Nasal cavity respiratory epithelium epithelial cell of viscerocranial mucosa (primary cell): ENCODE results near the gene ARMH2. TPM values are rescaled to one million over a fixed set of nuclear protein-coding genes. Genes with fewer than 3 reads are reported as not detected.

ENCODE experiments used
- total RNA-seq: library from RNA; depleted of rRNA; stranded (reverse); fragments of >200 nt; gene quantifications from 2 replicates; pipeline ENCODE4 v1.2.3, GENCODE V29; 2014

The ARMH2 gene
- total RNA-seq: not detected in 2 replicates

DNA sequence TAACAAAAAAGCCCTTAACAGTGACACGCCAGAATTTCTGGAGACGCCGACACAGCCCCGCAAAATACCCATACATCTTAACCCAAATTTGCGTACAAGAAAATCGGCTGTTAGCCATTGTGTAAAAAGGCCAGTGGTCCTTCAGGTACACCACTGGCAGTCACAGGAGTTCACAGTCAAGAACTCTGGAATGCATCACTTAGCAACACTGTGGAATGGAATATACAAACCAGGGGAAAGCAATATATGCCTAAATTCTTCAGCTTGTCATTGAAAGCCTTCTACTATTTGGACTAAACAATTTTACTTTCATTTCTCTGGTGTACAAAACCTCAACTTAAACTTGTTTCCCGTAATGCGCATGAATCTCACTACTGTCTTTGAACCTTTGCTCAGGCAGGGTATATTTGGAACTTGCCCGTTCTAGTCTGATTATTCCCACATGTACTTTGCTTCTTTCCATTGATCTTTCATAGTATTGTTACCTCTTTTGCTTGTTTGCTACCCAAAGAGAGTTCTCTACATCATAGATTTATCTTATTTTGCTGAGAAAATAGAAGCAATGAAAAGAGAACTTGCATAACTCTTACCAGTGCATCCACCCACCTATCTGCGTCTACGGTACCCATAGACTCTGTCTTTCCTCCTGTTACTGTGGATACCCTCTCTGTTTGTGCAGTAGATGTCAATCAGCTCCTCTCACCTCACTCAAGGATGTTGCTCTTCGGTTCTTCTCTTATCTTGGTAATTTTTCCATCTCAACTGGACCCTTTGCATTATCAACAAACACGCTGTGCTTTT, at the start of gene ARMH2:
TSS of gene ARMH2 (minus strand) at position 178 of the 801 bp plus-strand sequence. CDS start at position 118, 60 bp downstream.

GRCh38 chr6:24774696-24775519, 23.8 kb downstream of the ARMH2 start, which contains the start of gene GMNN:
Gene GMNN, plus strand, starts transcription at chr6:24774937. Its CDS starts 2,310 bp downstream, at chr6:24777247.

Other genes with a start within 250 kb of the ARMH2 start
- under 0.01 TPM in 2 replicates for gene KIAA0319, start 152.7 kb downstream of the ARMH2 start, total RNA-seq
- 27.3 and 33.2 TPM in 2 replicates for gene TDP2, start 132.0 kb downstream of the ARMH2 start, total RNA-seq
- 13.7 and 17.1 TPM in 2 replicates for gene ACOT13, start 131.8 kb downstream of the ARMH2 start, total RNA-seq
- 196 and 234 TPM in 2 replicates for gene C6orf62, start 79.8 kb downstream of the ARMH2 start, total RNA-seq
- gene GMNN, start 24.0 kb downstream of the ARMH2 start, total RNA-seq: 10.9 and 11.0 TPM in 2 replicates
- gene RIPOR2, start 137.0 kb upstream of the ARMH2 start, total RNA-seq: under 0.01 and 0.07 TPM in 2 replicates